Stimulated activated CD8-positive, alpha-beta memory T cell treated with anti-CD3 and anti-CD28 coated beads, Interleukin-7, amount 100 ng/mL, for 48 hours (primary cell): Measurements from ENCODE around the gene AOPEP.

Experiments used
- DNase-seq, 2 donors: peaks; one replicate each; pipeline ENCODE4 v3.0.0-alpha.2; 2020; ENCODE audit warnings: low read depth in 1 of 2; ENCODE audit errors: extremely low read depth in 1 of 2

AOPEP gene

GRCh38 chr9:94713436-94714215 lies 12.9 kb upstream of the AOPEP start:
- DNase-seq, result no peak

- no peak for DNase-seq
Observed at GRCh38 chr9:94714494-94714893, 12.0 kb upstream of the AOPEP start.

DNA sequence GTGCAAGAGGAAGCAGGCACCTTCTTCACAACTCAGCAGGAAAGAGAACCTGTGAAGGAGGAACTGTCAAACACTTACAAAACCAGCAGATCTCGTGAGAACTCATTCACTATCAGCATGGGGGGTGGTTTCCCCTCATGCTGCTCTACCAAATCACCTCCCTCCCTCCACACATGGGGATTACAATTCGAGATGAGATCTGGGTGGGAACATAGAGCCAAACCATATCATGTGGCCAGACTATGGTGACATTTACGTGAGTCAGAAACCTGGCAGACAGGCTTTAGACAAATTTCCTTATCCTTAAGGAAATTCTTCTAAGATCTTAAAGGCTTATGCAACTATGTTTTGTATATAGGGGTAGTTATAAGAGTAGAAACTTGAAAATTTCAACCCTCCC lies 8.7 kb upstream of the AOPEP start:
- no peak for DNase-seq

DNA sequence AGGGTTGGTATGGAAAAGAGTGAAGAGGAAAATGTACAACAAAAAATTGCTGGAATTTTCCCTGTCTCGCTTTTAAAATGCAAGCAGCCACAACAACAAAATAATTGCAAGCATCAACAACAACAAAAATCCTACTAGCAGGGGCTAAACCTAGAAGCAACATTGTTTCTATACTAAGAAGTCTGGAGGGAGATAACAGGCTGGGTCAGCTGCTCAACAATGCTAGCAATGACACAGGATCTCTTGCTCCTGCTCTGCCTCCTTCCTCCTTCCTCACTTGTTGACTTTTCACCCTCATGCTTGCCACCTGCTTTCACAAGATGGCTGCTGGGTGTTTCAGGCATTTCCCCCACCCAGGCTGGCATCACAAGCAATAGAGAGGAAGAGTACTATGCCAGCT lies 7.6 kb upstream of the AOPEP start:
- no peak for DNase-seq

DNA sequence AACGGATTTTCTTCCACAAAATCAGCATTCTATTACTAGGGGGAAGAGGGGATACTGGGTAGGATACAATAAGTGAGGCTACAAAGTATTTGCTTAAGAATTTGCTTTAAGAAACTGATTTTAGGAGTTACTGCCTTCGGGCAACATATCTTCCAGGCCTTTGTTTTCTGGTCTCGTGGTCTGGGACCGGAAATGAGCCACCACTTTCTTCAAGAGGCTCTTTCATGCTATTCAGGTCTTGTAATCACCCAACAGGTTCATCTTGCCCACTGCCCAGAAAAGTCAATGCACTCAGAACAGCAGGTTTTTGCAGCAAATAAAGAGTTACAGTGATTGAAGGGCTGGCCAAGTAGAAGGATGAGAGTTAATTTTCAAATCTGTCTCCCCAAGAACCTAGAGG lies 6.6 kb upstream of the AOPEP start:
- no peak for DNase-seq

GRCh38 chr9:94720846-94721549 lies 5.5 kb upstream of the AOPEP start:
- DNase-seq, result no peak

DNA sequence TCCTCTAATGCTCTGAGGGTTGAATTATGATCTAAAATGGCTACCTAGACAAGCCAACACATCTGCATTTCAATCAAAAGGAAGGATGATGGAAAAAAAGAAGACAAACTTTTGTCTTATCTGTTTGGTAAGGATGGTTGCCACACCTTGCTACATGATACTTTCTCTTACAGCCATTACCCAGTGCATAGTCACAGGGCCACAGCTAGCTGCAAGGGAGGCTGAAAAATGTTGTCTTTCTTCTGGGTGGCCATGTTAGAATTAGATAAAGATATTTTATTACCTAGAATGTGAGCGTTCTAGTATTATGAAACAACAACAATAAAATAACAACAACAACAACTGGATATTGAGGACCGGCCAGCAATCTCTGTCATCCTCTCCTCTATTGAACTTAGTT lies 4.7 kb upstream of the AOPEP start:
- no peak for DNase-seq

DNA sequence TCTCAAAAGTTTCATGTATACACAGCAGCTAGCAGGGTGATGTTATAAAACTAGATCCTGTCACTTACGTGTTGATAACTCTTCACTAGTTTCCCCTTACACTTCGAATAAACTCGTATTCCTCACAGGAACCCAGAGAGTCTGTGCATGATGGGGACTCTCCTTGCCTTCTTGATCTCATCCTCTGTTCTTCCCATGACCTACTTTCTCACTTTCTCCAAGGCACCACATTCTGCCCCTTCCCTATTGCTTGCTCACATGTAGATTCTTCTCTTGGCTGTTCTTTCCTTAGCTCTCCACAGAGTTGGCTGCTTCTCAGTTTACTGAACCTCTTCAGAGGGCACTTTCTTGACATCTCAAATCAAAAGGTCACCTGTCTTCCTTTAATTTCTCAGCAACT lies 1.2 kb upstream of the AOPEP start:
- no peak for DNase-seq

DNA sequence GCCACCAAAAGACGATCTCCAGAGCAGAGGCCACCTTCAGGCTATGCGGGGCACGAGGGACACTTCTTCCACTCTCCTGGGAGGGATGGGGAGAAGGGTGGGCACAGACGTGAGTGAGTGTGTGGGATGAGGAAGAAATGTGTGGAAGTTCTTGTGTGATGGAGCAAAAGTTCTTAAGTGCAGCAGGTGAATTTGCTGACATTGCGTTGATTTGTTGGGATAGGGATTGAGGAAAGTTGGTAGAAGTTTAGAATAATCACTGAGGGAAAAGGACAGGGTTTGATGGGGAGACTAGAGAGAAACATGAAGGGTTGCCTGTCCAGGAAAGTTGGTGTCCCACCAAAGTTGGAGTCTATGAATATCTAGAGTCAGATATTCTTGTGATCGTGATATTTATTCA lies 2.2 kb downstream of the AOPEP start:
- DNase-seq, result no peak

GRCh38 chr9:94729199-94729598 lies 2.7 kb downstream of the AOPEP start:
- no peak for DNase-seq

GRCh38 chr9:94734054-94734754 lies 7.7 kb downstream of the AOPEP start:
- DNase-seq, result no peak

DNA sequence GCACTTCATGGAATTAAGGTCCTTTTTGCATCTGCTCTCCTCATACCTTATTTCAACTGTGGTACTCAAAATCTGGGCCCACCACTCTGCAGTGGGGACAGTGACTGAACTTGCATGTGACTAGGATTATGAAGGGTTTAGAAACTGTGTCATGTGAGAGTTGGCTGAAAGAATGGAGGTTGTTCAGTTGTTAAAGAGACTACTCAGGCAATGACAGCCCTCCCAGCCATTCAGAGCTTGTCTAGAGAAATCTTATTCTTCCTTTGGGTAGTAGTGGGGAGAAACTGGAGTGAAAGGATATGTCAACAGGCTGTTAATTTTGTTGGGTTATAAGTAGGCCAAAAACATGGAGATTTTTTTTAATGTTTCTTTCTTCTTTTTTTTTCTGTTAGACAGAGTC lies 10.3 kb downstream of the AOPEP start:
- no peak for DNase-seq

- DNase-seq, result no peak
Observed at GRCh38 chr9:94740145-94740840, 13.8 kb downstream of the AOPEP start.

DNA sequence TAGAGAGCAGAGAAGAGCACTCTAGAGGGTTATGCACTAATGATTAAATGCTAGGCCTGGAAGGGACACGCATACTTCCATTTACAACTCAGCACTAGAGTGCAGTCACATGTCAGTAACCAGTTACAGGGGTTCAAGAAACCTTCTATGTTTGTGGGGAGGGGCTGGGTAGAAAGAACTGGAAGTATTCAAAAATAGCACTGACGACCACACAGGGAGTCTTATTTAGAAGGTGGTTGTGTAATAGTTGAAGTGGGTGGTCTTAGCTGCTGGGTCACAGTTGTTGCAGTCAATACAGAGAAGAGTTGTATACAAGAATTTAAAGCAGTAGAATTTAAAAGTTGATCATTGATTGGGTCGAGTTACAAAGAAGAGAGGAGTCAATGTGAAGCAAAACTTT lies 15.4 kb downstream of the AOPEP start:
- no peak for DNase-seq

GRCh38 chr9:94743035-94743954 lies 16.8 kb downstream of the AOPEP start:
- no peak for DNase-seq

DNA sequence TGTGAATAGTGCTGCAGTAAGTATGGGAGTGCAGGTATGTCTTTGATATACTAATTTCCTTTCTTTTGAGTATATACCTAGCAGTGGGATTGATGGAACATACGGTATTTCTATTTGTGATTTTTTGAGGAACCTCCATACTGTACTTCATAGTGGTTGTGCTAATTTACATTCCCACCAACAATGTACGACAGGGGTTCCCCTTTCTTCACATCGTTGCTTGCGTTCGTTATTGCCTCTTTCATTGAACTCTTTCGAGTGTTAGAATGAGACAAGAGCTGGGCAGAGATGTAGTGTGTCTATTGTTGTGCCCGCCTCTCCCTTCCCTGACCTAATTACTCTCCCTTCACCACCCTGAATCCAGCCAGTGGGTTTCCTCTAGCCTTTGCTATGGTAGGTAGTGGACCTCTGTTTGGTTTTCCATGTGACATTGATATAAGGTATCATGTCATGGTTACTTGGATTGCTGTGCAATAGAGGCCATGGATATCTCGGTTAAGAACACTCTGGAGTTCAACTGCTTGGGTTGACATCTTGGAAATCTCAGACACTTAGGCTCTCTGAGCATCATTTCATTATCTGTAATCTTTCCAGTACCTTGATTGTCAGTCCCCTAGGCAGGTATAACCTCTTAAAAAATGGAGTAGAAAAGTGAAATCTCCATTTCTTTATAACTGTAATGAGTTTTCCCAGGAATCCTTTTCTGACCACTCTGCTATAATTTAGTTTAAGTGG lies 19.5 kb downstream of the AOPEP start:
- no peak for DNase-seq

DNA sequence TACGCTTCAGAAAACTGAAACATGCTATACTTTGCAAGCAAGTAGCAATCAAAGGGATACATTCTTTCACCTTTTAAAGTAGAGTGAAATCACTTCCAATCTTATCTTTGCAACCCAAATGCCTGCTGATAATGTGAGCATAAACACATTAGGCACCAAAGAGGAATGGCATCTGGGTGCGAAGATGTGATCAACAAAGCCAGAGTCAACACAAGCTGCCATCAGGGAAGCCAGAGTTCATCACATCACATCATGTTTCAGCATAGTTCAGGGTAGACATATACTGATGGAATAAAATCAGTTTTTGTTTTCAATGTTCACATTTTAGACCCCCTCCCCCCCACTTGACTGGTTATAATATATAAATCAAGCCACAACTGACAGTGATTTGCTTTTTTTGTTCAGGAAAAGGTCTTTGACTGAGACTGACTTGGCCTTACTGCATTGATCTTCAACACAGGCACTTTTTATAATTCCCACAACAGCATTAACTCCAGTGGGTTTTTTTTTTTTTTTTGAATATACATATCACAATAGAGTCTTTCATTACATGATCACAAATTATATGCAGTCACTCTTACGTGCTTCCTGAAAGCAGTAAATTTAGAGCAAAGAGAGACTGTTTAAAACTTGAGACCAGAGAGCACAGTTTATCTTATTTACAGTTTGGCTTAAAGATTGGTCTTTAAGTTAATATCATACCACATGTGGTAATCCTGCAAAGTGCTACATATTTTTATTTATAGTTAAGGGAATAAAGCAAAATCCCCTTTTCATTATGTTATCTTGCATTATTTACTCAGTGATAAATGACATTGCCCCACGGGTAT lies 20.3 kb downstream of the AOPEP start:
- no peak for DNase-seq

- no peak for DNase-seq
Observed at GRCh38 chr9:94754976-94755475, 28.5 kb downstream of the AOPEP start.

DNA sequence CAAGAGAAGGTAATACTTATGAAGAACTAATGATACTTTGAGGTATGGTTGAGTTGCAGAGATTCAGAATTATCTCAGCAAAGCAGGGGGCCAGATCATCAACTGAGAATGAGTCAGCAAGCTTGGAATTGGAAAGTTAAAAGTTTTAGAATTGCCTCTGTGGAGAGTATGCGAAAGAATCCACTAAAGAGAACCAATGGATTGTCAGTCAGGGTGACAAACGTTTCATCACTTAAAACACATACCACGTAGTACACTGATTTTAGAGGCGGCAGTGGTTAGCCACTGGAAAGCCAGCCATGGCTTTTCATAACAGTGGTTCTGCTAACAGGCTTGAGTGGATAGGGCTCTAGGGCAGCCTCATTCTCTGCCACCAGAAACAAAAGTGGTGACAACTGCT lies 30.7 kb downstream of the AOPEP start:
- DNase-seq, result no peak
